GM13976 (cell line): ENCODE measurements around the gene TRAPPC3.

Experiments
- DNase-seq: peaks from one replicate; pipeline ENCODE4 v3.0.0; 2012; ENCODE audit warnings: low spot score
- CTCF ChIP-seq: IDR thresholded peaks from 2 replicates; pipeline ENCODE4 v1.5.1; 2012; ENCODE audit warnings: borderline replicate concordance, mild to moderate bottlenecking; ENCODE audit not compliant: insufficient read depth; ENCODE audit errors: extremely low read depth, missing control alignments, control extremely low read depth
- in situ Hi-C: fragments of 300-500 bp; cut with MboI; formaldehyde crosslinking; loops from one replicate; pipeline ENCODE4 v1.12.0; 2022; ENCODE audit warnings: low sequenced_read_pairs, mixed read lengths, inconsistent platforms; ENCODE audit not compliant: unreplicated experiment

Gene TRAPPC3

GRCh38 chr1:36096500-36097432 is 52.5 kb downstream of the TRAPPC3 start:
- peak; percentile 37 for DNase-seq
- in situ Hi-C loops, result no loop called here
- no peak for TF ChIP-seq CTCF

- DNase-seq, result no peak
- TF ChIP-seq CTCF, result no peak
- in situ Hi-C loops, result no loop called here
Measured at GRCh38 chr1:36095760-36096405, 53.4 kb downstream of the TRAPPC3 start.

GRCh38 chr1:36094621-36095061 is 54.6 kb downstream of the TRAPPC3 start:
- TF ChIP-seq CTCF, result no peak
- in situ Hi-C loops, result no loop called here
- no peak for DNase-seq

- in situ Hi-C loops, result no loop called here
- DNase-seq, result no peak
- TF ChIP-seq CTCF, result no peak
Measured at GRCh38 chr1:36093929-36094328, 55.4 kb downstream of the TRAPPC3 start.

GRCh38 chr1:36093226-36093625 is 56.1 kb downstream of the TRAPPC3 start:
- in situ Hi-C loops, result no loop called here
- no peak for TF ChIP-seq CTCF
- DNase-seq, result no peak

GRCh38 chr1:36092798-36093185 is 56.5 kb downstream of the TRAPPC3 start:
- TF ChIP-seq CTCF, result no peak
- in situ Hi-C loops, result no loop called here
- no peak for DNase-seq
